ENCODE results near the gene MAP7D2.

DNA sequence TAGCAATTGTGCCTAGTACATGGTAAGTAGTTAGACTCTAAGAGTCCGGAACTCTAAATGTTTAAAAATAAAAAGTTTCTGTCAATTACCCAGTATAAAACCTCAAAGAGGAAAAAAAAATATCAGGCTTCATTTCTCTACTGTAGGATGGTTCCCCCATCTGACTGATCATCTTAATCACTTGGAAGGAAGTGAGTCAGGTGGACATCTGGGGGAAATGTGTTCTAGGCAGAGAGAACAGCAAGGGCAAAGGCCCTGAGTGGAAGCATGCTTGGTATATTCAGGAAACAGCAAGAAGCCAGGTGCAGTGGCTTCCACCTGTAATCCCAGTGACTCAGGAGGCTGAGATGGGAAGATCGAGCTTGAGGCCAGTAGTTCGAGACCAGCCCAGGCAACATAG, 27.8 kb upstream of the MAP7D2 start:
- TF ChIP-seq, protein P1, sequence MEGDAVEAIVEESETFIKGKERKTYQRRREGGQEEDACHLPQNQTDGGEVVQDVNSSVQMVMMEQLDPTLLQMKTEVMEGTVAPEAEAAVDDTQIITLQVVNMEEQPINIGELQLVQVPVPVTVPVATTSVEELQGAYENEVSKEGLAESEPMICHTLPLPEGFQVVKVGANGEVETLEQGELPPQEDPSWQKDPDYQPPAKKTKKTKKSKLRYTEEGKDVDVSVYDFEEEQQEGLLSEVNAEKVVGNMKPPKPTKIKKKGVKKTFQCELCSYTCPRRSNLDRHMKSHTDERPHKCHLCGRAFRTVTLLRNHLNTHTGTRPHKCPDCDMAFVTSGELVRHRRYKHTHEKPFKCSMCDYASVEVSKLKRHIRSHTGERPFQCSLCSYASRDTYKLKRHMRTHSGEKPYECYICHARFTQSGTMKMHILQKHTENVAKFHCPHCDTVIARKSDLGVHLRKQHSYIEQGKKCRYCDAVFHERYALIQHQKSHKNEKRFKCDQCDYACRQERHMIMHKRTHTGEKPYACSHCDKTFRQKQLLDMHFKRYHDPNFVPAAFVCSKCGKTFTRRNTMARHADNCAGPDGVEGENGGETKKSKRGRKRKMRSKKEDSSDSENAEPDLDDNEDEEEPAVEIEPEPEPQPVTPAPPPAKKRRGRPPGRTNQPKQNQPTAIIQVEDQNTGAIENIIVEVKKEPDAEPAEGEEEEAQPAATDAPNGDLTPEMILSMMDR (IDR thresholded peaks at IDR 0.05), result no peak
- TF ChIP-seq POLR2A (IDR thresholded peaks at IDR 0.05), result no peak
- TF ChIP-seq EP300 (IDR thresholded peaks at IDR 0.05), result no peak

Measured in tibial nerve (tissue), 4 donors.